ENCODE measurements around the gene HRG. TPM values are rescaled to one million over a fixed set of nuclear protein-coding genes. Genes with fewer than 3 reads are reported as not detected.
A peak's percentile ranks its signal among the peaks of the same experiment; 100 is the strongest.

HRG gene
- total and polyA plus RNA-seq, 2 of the 4 experiments (the other 2 are of a cell fraction) = not detected

DNA sequence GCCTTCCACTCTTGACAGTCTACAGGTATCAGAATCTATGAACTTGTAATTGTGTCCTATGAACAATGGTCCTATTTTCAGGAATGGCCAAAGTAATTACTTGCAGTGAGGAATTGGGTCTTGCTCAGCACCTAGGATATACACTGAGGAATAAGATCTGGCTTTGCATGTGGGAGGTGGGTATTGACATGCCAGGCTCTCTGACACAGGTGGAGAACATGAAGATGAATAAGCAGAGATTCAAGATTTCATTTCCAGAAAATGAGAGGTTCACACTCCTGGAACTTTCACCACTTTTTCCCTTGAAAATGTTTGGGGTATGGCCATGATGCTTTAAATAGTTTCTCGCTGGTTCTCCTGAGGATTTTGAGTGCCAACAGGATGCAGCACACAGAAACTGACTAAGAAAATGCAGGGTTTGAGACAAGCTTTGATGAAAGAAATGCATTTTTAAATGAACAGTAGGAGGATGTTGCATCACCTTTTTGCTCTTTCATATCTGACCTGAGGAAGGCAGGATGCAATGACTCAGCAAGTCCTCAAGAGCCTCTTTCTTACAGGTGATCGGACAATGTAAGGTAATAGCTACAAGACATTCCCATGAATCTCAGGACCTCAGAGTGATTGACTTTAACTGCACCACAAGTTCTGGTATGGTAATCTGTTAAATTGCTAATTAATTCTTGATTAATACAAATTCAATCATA, 3.7 kb downstream of the HRG start:
- POLR2A ChIA-PET (ENCODE audit: unreplicated experiment) = no interaction called here

More for the DNA sequence above, 3.7 kb downstream of the HRG start:
- Histone ChIP-seq H2BK120ac (ENCODE audit: low read depth, low read length) (no peak overlapping the region), H4K91ac (ENCODE audit: insufficient read depth, low read depth, low read length) (no peak overlapping the region), H3K9ac (ENCODE audit: low read depth, low read length) (no peak overlapping the region), H2AFZ (replicated peaks; ENCODE audit: low read length, poor library complexity) (no peak overlapping the region), H4K8ac (ENCODE audit: low read depth in 2 of 2, low read length in 2 of 2) (no peak overlapping the region), H3K27ac (ENCODE audit: insufficient read depth, low read length) (no peak overlapping the region), H2AK9ac (replicated peaks; ENCODE audit: low read depth, low read length, poor library complexity) (no peak overlapping the region), H3K4me2 (ENCODE audit: low read depth, low read length) (no peak overlapping the region), H2BK5ac (ENCODE audit: low read depth, low read length, poor library complexity, severe bottlenecking) (no peak overlapping the region), H3K9me3 (ENCODE audit: control insufficient read depth, insufficient read depth, low read length) (no peaks in the 10 kb centered on the region), H3K18ac (ENCODE audit: low read depth, low read length) (no peak overlapping the region), H3K4ac (ENCODE audit: low read depth, low read length) (no peak overlapping the region), H3K9me1 (ENCODE audit: insufficient read depth, low read length) (no peaks in the 10 kb centered on the region), H3K14ac (replicated peaks; ENCODE audit: low read depth, low read length) (no peak overlapping the region), H3K36me3 (ENCODE audit: control insufficient read depth, insufficient read depth, low read length) (no peaks in the 10 kb centered on the region), H3K4me1 (ENCODE audit: control insufficient read depth, insufficient read depth, low read length) (no peaks in the 10 kb centered on the region), H2BK15ac (ENCODE audit: low read depth, low read length) (no peak overlapping the region), H3K56ac (ENCODE audit: extremely low read depth, insufficient read depth, low read length) (no peak overlapping the region), H2AK5ac (ENCODE audit: low read depth, low read length) (no peak overlapping the region), H4K20me1 (ENCODE audit: insufficient read depth, low read length) (no peaks in the 10 kb centered on the region), H3K79me1 (ENCODE audit: low read depth in 1 of 2, low read length in 2 of 2) (no peaks in the 10 kb centered on the region), H3K27me3 (ENCODE audit: control insufficient read depth, insufficient read depth, low read length) (peaks cover 16% of the 10 kb centered on the region), H4K5ac (ENCODE audit: low read depth, low read length) (no peak overlapping the region), H3K4me3 (ENCODE audit: insufficient read depth, low read depth, low read length) (no peak overlapping the region), H3K23ac (ENCODE audit: low read depth, low read length) (no peak overlapping the region), H2BK20ac (ENCODE audit: low read depth, low read length) (no peak overlapping the region)
- ATAC-seq (ENCODE audit: low read depth) = no peak
- CTCF ChIA-PET = interaction anchor here (0.6 kb wide), 1 partner anchor 29 kb away, joined by 4 read pairs; no protein-coding TSS in a partner anchor
- WGBS, 2 experiments (ENCODE audit: extremely low coverage in 2 of 2, insufficient read length in 1 of 2) = no CpG with 5 or more reads among the region's 2 CpGs
- dilution Hi-C loops (cut with HindIII; ENCODE audit: low sequenced_read_pairs, unreplicated experiment) = no loop called here
- no peak for DNase-seq
- no TSS peak for BruUV-seq (replicated peaks)
- TF ChIP-seq, protein P1, sequence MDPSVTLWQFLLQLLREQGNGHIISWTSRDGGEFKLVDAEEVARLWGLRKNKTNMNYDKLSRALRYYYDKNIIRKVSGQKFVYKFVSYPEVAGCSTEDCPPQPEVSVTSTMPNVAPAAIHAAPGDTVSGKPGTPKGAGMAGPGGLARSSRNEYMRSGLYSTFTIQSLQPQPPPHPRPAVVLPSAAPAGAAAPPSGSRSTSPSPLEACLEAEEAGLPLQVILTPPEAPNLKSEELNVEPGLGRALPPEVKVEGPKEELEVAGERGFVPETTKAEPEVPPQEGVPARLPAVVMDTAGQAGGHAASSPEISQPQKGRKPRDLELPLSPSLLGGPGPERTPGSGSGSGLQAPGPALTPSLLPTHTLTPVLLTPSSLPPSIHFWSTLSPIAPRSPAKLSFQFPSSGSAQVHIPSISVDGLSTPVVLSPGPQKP (IDR thresholded peaks at IDR 0.05; ENCODE audit: borderline replicate concordance, low read depth, low read length) = no peak
- TF ChIP-seq MAFK (IDR thresholded peaks at IDR 0.05; ENCODE audit: low read depth, low read length) (no peak), SMC3 (IDR thresholded peaks at IDR 0.05; ENCODE audit: low read depth, low read length) (no peak), CEBPB (IDR thresholded peaks at IDR 0.05; ENCODE audit: low read depth, low read length) (0 out of 2 replicates have a peak, but pooled peaks have one; percentile 28), RAD21 (IDR thresholded peaks at IDR 0.05; ENCODE audit: low read length) (no peak), RCOR1 (IDR thresholded peaks at IDR 0.05; ENCODE audit: insufficient replicate concordance, low read length) (no peak), RFX5 (IDR thresholded peaks at IDR 0.05; ENCODE audit: low read depth, low read length) (no peak), POLR2A (IDR thresholded peaks at IDR 0.05; ENCODE audit: low read depth, low read length) (no peak), FOS (IDR thresholded peaks at IDR 0.05; ENCODE audit: low read depth, low read length) (no peak), BHLHE40 (IDR thresholded peaks at IDR 0.05; ENCODE audit: low read depth, low read length) (no peak), MAZ (IDR thresholded peaks at IDR 0.05; ENCODE audit: borderline replicate concordance, low read depth, low read length) (no peak), CHD1 (IDR thresholded peaks at IDR 0.05; ENCODE audit: low read depth, low read length) (no peak), NFE2L2 (IDR thresholded peaks at IDR 0.05; ENCODE audit: low read depth, low read length) (peak; percentile 61), MXI1 (IDR thresholded peaks at IDR 0.05; ENCODE audit: borderline replicate concordance, low read depth, low read length) (no peak)
- TF ChIP-seq, protein P2, sequence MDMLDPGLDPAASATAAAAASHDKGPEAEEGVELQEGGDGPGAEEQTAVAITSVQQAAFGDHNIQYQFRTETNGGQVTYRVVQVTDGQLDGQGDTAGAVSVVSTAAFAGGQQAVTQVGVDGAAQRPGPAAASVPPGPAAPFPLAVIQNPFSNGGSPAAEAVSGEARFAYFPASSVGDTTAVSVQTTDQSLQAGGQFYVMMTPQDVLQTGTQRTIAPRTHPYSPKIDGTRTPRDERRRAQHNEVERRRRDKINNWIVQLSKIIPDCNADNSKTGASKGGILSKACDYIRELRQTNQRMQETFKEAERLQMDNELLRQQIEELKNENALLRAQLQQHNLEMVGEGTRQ (IDR thresholded peaks at IDR 0.05; ENCODE audit: low read depth, low read length) = no peak
- TF ChIP-seq, protein P3, sequence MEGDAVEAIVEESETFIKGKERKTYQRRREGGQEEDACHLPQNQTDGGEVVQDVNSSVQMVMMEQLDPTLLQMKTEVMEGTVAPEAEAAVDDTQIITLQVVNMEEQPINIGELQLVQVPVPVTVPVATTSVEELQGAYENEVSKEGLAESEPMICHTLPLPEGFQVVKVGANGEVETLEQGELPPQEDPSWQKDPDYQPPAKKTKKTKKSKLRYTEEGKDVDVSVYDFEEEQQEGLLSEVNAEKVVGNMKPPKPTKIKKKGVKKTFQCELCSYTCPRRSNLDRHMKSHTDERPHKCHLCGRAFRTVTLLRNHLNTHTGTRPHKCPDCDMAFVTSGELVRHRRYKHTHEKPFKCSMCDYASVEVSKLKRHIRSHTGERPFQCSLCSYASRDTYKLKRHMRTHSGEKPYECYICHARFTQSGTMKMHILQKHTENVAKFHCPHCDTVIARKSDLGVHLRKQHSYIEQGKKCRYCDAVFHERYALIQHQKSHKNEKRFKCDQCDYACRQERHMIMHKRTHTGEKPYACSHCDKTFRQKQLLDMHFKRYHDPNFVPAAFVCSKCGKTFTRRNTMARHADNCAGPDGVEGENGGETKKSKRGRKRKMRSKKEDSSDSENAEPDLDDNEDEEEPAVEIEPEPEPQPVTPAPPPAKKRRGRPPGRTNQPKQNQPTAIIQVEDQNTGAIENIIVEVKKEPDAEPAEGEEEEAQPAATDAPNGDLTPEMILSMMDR (conservative IDR thresholded peaks at IDR 0.05; ENCODE audit: low read depth, low read length) = no peak
- in situ Hi-C loops (cut with MboI; ENCODE audit: low sequenced_read_pairs) = no loop called here
- intact Hi-C loops (cut with micrococcal nuclease) = no loop called here
